ENCODE measurements around the gene ACTR8. TPM values are rescaled to one million over a fixed set of nuclear protein-coding genes. Genes with fewer than 3 reads are reported as not detected.

Gene ACTR8
- total and polyA plus RNA-seq, 12 donors, result 10.8 to 48.4 (median 36.5) TPM

- Histone ChIP-seq H3K4me3 (no peak overlapping the region), H3K27me3 (peaks cover 0 to 6% (median 0%) of the 10 kb centered on the region in 7 donors), H3K27ac (no peak overlapping the region), H3K9me3 (no peaks in the 10 kb centered on the region), H3K36me3 (no peaks in the 10 kb centered on the region), H3K4me1 (no peaks in the 10 kb centered on the region)
- ATAC-seq, result no peak
- no peak for TF ChIP-seq CTCF (IDR thresholded peaks at IDR 0.05)
- intact Hi-C loops (cut with DNase I), result no loop called here
- WGBS, 2 donors, result 65 to 75% methylated on average over 17 of the region's 17 CpGs
- DNase-seq, result no peak
Measured at GRCh38 chr3:53817809-53818208, 64.1 kb downstream of the ACTR8 start.

GRCh38 chr3:53817211-53817610 lies 64.7 kb downstream of the ACTR8 start:
- intact Hi-C loops (cut with DNase I), result no loop called here
- Histone ChIP-seq H3K9me3 (no peaks in the 10 kb centered on the region), H3K4me1 (no peaks in the 10 kb centered on the region), H3K36me3 (no peaks in the 10 kb centered on the region), H3K27me3 (peaks cover 0 to 6% (median 0%) of the 10 kb centered on the region in 7 donors), H3K27ac (no peak overlapping the region), H3K4me3 (no peak overlapping the region)
- DNase-seq (no peak), ATAC-seq (no peak)
- WGBS, 2 donors, result 84 to 90% methylated on average over 6 of the region's 6 CpGs
- no peak for TF ChIP-seq CTCF (IDR thresholded peaks at IDR 0.05)

Other genes starting within 250 kb of the ACTR8 start
- 10 to 100 TPM in 2 of 10 donors, 1 to 10 TPM in 8; 1.1 to 17.5 (median 2.8) TPM for gene CHDH, start 35.7 kb downstream of the ACTR8 start, total RNA-seq
- 1 to 10 TPM in 1 of 2 donors, under 1 TPM in 1; 0.29 to 1.7 TPM for gene CHDH, start 35.7 kb downstream of the ACTR8 start, polyA plus RNA-seq
- gene IL17RB, start 35.6 kb downstream of the ACTR8 start, total RNA-seq, result 1 to 10 TPM in 3 of 10 donors, under 1 TPM in 5, not detected in 2; 0.16 to 7.7 (median 0.67) TPM
- 1 to 10 TPM in 1 of 2 donors, under 1 TPM in 1; 0.20 to 2.1 TPM for gene IL17RB, start 35.6 kb downstream of the ACTR8 start, polyA plus RNA-seq
- gene SELENOK, start 9.7 kb upstream of the ACTR8 start, total RNA-seq, result 100 to 1,000 TPM in 6 of 10 donors, 10 to 100 TPM in 4; 90.9 to 146 (median 101) TPM
- gene SELENOK, start 9.7 kb upstream of the ACTR8 start, polyA plus RNA-seq, result 100 to 1,000 TPM; 225 to 243 TPM
- gene CACNA2D3, start 240.4 kb upstream of the ACTR8 start, total RNA-seq, result 10 to 100 TPM; 12.5 to 43.5 (median 20.4) TPM
- 10 to 100 TPM in 1 of 2 donors, under 1 TPM in 1; 0.51 to 11.7 TPM for gene CACNA2D3, start 240.4 kb upstream of the ACTR8 start, polyA plus RNA-seq

Data from heart right ventricle (tissue), 16 donors.